H54 (cell line): ENCODE results near the gene RBBP8.
"Not testable (repeated sequence)": the region's sequence is repeated elsewhere in the genome, so short reads cannot be mapped to it uniquely, and the experiment has no call there.

Experiments used
- DNase-seq: peaks from one replicate; pipeline ENCODE4 v3.0.0; 2011; ENCODE audit warnings: low spot score, mixed read lengths; ENCODE audit not compliant: insufficient read length
- FAIRE-seq: peaks from 3 replicates; lab custom pipeline; 2011; peaks lifted over from hg19 to GRCh38; lab: Jason Lieb, UNC
- POLR2A ChIP-seq: IDR thresholded peaks from 2 replicates; pipeline ENCODE4 v1.6.1; 2011; ENCODE audit warnings: low read depth, mild to moderate bottlenecking, low read length

Gene RBBP8

GRCh38 chr18:22933206-22933965 is at the start of gene RBBP8:
Gene RBBP8, plus strand, starts transcription at chr18:22933328. Its CDS starts 3,524 bp downstream, at chr18:22936852.
- TF ChIP-seq POLR2A = peak; percentile 88
- FAIRE-seq (no peak), DNase-seq (peak; percentile 51)

- FAIRE-seq (no peak), DNase-seq (no peak)
- no peak for TF ChIP-seq POLR2A
Measured at GRCh38 chr18:22883827-22884226, 49.3 kb upstream of the RBBP8 start.

DNA sequence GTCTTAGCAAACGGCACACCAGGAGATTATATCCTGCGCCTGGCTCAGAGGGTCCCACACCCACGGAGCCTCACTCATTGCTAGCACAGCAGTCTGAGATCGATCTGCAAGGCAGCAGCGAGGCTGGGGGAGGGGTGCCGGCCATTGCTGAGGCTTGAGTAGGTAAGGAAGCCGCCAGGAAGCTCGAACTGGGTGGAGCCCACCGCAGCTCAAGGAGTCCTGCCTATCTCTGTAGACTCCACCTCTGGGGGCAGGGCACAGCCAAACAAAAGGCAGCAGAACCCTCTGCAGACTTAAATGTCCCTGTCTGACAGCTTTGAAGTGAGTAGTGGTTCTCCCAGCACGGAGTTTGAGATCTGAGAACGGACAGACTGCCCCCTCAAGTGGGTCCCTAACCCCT is 47.4 kb upstream of the RBBP8 start:
- FAIRE-seq = not testable (repeated sequence)

GRCh38 chr18:22899421-22899820 is 33.7 kb upstream of the RBBP8 start:
- DNase-seq (no peak), FAIRE-seq (no peak)
- no peak for TF ChIP-seq POLR2A

More for the DNA sequence above, 47.4 kb upstream of the RBBP8 start:
- DNase-seq = not testable (repeated sequence)

- no peak for FAIRE-seq
- TF ChIP-seq POLR2A = no peak
Measured at GRCh38 chr18:22900558-22901238, 32.4 kb upstream of the RBBP8 start.

DNA sequence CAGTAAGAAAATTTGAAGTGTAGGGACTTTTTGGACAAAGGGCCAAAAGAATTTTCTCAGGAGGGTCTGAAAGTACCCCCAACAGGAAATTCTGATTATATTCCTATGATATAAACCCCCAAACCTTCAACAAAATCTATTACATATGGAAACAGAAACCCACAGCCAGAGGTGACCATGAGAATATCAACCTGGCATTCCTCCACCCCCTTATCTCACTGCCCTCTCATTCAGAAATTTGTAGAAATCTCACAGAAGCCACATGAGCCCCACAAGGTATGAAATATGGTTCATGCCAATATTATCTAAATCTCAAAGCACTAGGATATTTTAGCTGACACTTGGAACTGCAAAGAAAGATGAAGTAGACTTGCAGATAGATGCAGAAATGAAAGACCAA is 31.0 kb upstream of the RBBP8 start:
- DNase-seq (no peak), FAIRE-seq (no peak)
- TF ChIP-seq POLR2A = no peak

More at GRCh38 chr18:22900558-22901238, 32.4 kb upstream of the RBBP8 start:
- DNase-seq = no peak

- FAIRE-seq, DNase-seq: not testable (repeated sequence)
Measured at GRCh38 chr18:22903248-22903647, 29.9 kb upstream of the RBBP8 start.

GRCh38 chr18:22912149-22912548 is 21.0 kb upstream of the RBBP8 start:
- TF ChIP-seq POLR2A = no peak
- DNase-seq (no peak), FAIRE-seq (no peak)

DNA sequence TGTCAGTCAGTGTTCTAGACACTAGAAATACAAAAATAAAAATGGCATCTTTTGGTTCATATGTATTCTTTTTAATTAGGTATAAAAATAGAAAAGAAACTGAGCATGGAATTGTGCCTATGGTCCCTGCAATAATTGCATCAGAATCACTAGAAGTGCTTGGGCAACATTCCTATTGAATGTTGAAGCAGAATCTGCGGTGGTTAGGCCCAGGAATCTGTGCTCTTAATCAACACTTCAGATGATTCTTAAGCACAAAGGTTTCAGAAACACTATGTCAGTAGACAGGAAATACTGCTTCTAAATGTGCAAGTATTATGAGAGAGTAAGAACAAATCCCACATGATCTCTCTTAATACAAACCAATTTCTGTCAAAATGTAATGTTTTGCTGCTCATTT is 20.3 kb upstream of the RBBP8 start:
- no peak for TF ChIP-seq POLR2A
- FAIRE-seq = no peak
- DNase-seq = no peak

GRCh38 chr18:22913861-22914260 is 19.3 kb upstream of the RBBP8 start:
- FAIRE-seq (no peak), DNase-seq (no peak)
- no peak for TF ChIP-seq POLR2A

- FAIRE-seq (no peak), DNase-seq (no peak)
- no peak for TF ChIP-seq POLR2A
Measured at GRCh38 chr18:22914633-22915032, 18.5 kb upstream of the RBBP8 start.

DNA sequence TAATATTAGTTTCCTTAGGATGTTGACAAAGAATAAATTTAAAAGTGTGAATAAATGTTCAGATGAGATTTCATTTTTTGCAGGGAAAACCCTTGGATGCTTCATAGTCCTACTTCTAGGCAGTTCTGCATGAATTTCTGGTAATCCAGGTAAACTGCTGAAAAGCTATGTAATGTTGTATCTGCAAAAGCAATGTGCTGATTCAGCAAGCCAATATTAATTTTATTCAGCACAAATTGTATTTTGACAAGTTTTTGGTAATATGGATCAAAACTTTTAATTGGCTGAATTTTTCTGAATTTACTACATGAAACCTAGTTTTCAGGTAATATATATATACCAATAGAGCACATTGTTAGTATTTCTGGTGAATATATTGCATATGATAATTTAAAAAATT is 17.8 kb upstream of the RBBP8 start:
- DNase-seq (no peak), FAIRE-seq (no peak)
- no peak for TF ChIP-seq POLR2A

DNA sequence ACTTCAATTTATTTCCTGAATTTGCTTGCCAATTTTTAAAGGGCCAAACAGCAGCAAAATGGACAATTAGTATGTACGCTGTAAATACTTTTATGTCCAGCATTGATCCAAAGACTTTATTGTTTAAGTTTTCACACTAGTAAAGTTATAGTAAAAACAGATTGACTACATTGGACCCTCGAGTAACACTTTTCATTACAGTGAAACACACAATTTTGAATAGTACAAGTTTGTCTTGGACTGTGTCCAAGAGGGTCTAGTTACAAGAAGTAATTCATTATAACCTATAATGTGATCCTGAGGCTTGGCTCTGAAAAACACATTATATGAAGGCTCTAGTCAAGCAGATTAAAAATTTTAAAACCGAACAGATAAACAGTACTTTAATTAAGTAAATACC is 11.4 kb upstream of the RBBP8 start:
- no peak for TF ChIP-seq POLR2A
- no peak for DNase-seq
- FAIRE-seq = no peak

DNA sequence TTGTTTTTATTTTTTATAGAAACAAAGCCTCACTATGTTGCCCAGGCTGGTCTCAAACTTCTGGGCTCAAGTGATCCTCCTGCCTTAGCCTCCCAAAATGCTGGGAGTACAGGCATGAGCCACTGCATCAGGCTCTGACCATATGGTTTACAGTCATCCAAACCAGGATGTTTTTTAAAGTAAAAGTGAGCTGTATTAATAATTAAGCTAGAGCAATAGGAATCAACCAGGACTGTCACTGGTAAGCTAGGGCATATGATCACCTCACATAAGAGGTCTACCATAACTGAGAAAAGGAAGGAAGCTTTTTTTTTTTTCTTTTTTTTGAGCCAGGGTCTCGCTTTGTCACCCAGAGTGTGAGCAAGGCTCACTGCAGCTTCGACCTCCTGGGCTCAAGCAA is 8.5 kb upstream of the RBBP8 start:
- TF ChIP-seq POLR2A = no peak
- DNase-seq = no peak
- FAIRE-seq = no peak

- FAIRE-seq = no peak
- no peak for TF ChIP-seq POLR2A
- DNase-seq = no peak
Measured at GRCh38 chr18:22926454-22926853, 6.7 kb upstream of the RBBP8 start.
